Choroid plexus epithelial cell (primary cell): ENCODE data around the gene RNF130.

Experiments used
- DNase-seq: peaks from one replicate; pipeline ENCODE4 v3.0.0-alpha.2; 2010; ENCODE audit warnings: low read depth
- H3K4me3 ChIP-seq: 2 replicates; pipeline ENCODE4 v1.5.1; 2011; ENCODE audit warnings: low read depth, mild to moderate bottlenecking, control low read depth, low read length, moderate library complexity
- CTCF ChIP-seq: conservative IDR thresholded peaks from 2 replicates; pipeline ENCODE4 v1.5.1; 2011; ENCODE audit warnings: low read depth, mild to moderate bottlenecking, control low read depth, inconsistent platforms, low read length, moderate library complexity

Gene RNF130

GRCh38 chr5:179974246-179974945, 97.2 kb downstream of the RNF130 start:
- H3K4me3 ChIP-seq, result no peak overlapping the region
- DNase-seq, result no peak
- no peak for TF ChIP-seq CTCF

- no peak for DNase-seq
- no peak overlapping the region for H3K4me3 ChIP-seq
- TF ChIP-seq CTCF, result no peak
Observed at GRCh38 chr5:179973391-179973790, 98.2 kb downstream of the RNF130 start.

DNA sequence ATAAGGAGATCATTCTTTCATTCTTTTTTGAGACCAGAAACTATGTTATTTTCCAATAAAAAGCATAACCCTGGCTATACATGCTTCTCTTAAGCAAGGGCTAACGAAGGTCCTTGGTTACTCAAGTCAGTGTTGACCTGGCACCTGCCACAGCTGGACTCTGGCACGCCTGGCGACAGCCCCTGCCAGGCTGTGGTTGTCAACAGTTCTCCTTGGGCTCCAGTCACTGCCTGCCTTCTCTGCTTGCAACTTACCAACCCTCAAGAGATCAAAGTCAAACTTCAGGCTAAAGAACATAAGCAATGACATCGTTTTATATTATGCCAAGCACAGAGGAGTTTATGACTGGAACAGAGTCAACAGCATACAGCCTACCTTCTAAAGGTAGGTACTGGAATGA, 102.4 kb downstream of the RNF130 start:
- TF ChIP-seq CTCF, result no peak
- no peak for DNase-seq
- H3K4me3 ChIP-seq, result no peak overlapping the region

- peak; percentile 60 for DNase-seq
- H3K4me3 ChIP-seq, result no peak overlapping the region
- no peak for TF ChIP-seq CTCF
Observed at GRCh38 chr5:179967489-179967888, 104.1 kb downstream of the RNF130 start.

- TF ChIP-seq CTCF, result no peak
- no peak overlapping the region for H3K4me3 ChIP-seq
Observed at GRCh38 chr5:179964015-179964414, 107.5 kb downstream of the RNF130 start.

GRCh38 chr5:179963375-179963774, 108.2 kb downstream of the RNF130 start:
- no peak for TF ChIP-seq CTCF
- no peak overlapping the region for H3K4me3 ChIP-seq
- no peak for DNase-seq

More at GRCh38 chr5:179964015-179964414, 107.5 kb downstream of the RNF130 start:
- no peak for DNase-seq

- DNase-seq, result no peak
- H3K4me3 ChIP-seq, result no peak overlapping the region
- TF ChIP-seq CTCF, result no peak
Observed at GRCh38 chr5:179960204-179960831, 111.2 kb downstream of the RNF130 start.
